Natural killer cell (primary cell): ENCODE measurements around the gene ERF. TPM values are rescaled to one million over a fixed set of nuclear protein-coding genes. Genes with fewer than 3 reads are reported as not detected.
A peak's percentile ranks its signal among the peaks of the same experiment; 100 is the strongest.

Experiments
- ATAC-seq, 3 donors: fragments of 150-1000 bp in 2 of 3; fragments of 200-7000 bp in 1 of 3; cut with Tn5 transposase; 1 replicate in 1 of 3; 2 replicates in 2 of 3; pipeline ENCODE4 v1.10.0; 2021; ENCODE audit warnings: mild to moderate bottlenecking in 2 of 3, moderate library complexity in 2 of 3
- DNase-seq, 2 donors: peaks; one replicate each; pipeline versions ENCODE4 v3.0.0 to v3.0.0-alpha.2; 2013 to 2021; ENCODE audit warnings: mixed read lengths in 1 of 2
- H3K27ac ChIP-seq: one replicate; pipeline ENCODE4 v1.5.1; 2013; ENCODE audit warnings: mild to moderate bottlenecking, low read length
- H3K27me3 ChIP-seq: one replicate; pipeline ENCODE4 v1.6.1; 2013; ENCODE audit warnings: low read length; ENCODE audit not compliant: control insufficient read depth, insufficient read depth
- H3K36me3 ChIP-seq: one replicate; pipeline ENCODE4 v1.6.1; 2013; ENCODE audit warnings: low read length; ENCODE audit not compliant: control insufficient read depth, insufficient read depth
- H3K4me1 ChIP-seq: one replicate; pipeline ENCODE4 v1.6.1; 2013; ENCODE audit warnings: low read length; ENCODE audit not compliant: control insufficient read depth, insufficient read depth
- H3K4me3 ChIP-seq: one replicate; pipeline ENCODE4 v1.5.1; 2013; ENCODE audit warnings: low read length
- H3K9me3 ChIP-seq: one replicate; pipeline ENCODE4 v1.6.1; 2013; ENCODE audit warnings: low read length; ENCODE audit not compliant: control insufficient read depth, insufficient read depth
- H3K27ac Mint-ChIP-seq, 2 donors: one replicate each; pipeline ENCODE4 v1.8.0; 2022; ENCODE audit warnings: mild to moderate bottlenecking in 2 of 2, mixed read lengths in 2 of 2, moderate library complexity in 1 of 2
- H3K27me3 Mint-ChIP-seq, 2 donors: one replicate each; pipeline ENCODE4 v1.8.0; 2022; ENCODE audit warnings: low read depth in 2 of 2, mixed read lengths in 2 of 2
- H3K36me3 Mint-ChIP-seq: one replicate; pipeline ENCODE4 v1.8.0; 2022; ENCODE audit warnings: mixed read lengths
- H3K4me1 Mint-ChIP-seq, 2 donors: one replicate each; pipeline ENCODE4 v1.8.0; 2022; ENCODE audit warnings: mixed read lengths in 2 of 2
- H3K4me3 Mint-ChIP-seq: one replicate; pipeline ENCODE4 v1.8.0; 2022; ENCODE audit warnings: mild to moderate bottlenecking, moderate library complexity, mixed read lengths
- H3K9me3 Mint-ChIP-seq, 2 donors: one replicate each; pipeline ENCODE4 v1.8.0; 2022; ENCODE audit warnings: mixed read lengths in 2 of 2
- WGBS: methylation state at CpG from one replicate; pipeline ENCODE4 v1.1.7; 2013; ENCODE audit warnings: missing lambda C conversion rate; ENCODE audit not compliant: insufficient coverage; 5-methylcytosine and 5-hydroxymethylcytosine counted together
- intact Hi-C: fragments of 100-400 bp; cut with micrococcal nuclease; formaldehyde crosslinking; loops from one replicate; pipeline ENCODE4 v1.14.2; 2022
- total RNA-seq, 4 donors: library from RNA; stranded (reverse); fragments of 120-200 nt in 1 of 4; gene quantifications; one replicate each; pipeline versions ENCODE4 v1.2.3 to v1.2.4, GENCODE V29; 2013 to 2022
- TF ChIP-seq, protein P1 (sequence below): fragments of 200-600 bp; IDR thresholded peaks from one replicate; pipeline ENCODE4 v1.8.0; 2022; ENCODE audit warnings: antibody characterized with exemption

ERF gene
- total RNA-seq, 3 donors from 2014 or later (not counting 1 experiment from before 2014, with no cell fraction given) = 58.3 to 115 (median 75.6) TPM

DNA sequence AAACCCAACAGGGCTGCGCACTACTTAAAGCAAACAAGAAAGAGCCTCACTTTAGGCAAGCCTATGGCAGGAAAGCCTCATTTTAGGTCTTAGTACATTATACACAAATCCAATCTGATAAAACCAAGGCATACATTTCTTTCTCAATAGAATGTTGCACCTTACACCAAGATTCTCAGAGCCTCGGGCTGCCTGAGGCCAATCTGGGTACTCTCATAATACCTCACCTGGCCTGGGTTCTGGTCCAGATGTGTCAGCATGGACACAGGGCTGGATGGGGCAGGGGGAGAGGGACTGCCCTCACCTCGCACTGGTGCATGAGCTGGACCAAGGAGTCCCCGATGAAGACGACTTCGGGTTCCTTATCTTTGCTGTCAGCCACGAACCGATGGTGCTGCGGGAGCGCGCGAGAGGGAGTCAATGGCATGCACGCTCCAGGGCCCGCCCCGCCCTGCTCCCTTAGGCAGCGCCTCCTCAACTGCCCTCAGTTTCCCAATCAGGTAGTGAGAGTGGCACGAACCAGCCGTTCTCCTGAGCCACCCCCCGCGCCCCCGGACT lies 46.8 kb upstream of the ERF start, which contains the start of gene PRR19:
Gene PRR19 (plus strand): TSS at position 487 of the 558 bp plus-strand sequence. CDS start 7,453 bp downstream, outside the sequence.
- ATAC-seq = peak in 1 of 3 donors; percentile 5
- peak within 1 kb of the TSS; percentile 22 for H3K27ac ChIP-seq
- H3K9me3 ChIP-seq = no peaks in the 10 kb centered on the region
- Mint-ChIP-seq H3K4me1 (peaks cover 12 to 20% of the 10 kb centered on the region in 2 donors), H3K27me3 (peaks cover 0 to 3% of the 10 kb centered on the region in 2 donors), H3K4me3 (peak within 1 kb of the TSS; percentile 79), H3K9me3 (no peaks in the 10 kb centered on the region), H3K27ac (peak within 1 kb of the TSS in 1 of 2 donors; percentile 74), H3K36me3 (no peaks in the 10 kb centered on the region)
- H3K27me3 ChIP-seq = no peaks in the 10 kb centered on the region
- WGBS = 8% methylated on average over 21 of the region's 21 CpGs
- DNase-seq = peak in 1 of 2 donors; percentile 49
- no peaks in the 10 kb centered on the region for H3K36me3 ChIP-seq
- H3K4me3 ChIP-seq = peak within 1 kb of the TSS; percentile 64
- intact Hi-C loops = loop anchor here (2.0 kb wide), 1 partner anchor 23 kb away; the partner anchor contains the start of gene MEGF8
- TF ChIP-seq, protein P1, sequence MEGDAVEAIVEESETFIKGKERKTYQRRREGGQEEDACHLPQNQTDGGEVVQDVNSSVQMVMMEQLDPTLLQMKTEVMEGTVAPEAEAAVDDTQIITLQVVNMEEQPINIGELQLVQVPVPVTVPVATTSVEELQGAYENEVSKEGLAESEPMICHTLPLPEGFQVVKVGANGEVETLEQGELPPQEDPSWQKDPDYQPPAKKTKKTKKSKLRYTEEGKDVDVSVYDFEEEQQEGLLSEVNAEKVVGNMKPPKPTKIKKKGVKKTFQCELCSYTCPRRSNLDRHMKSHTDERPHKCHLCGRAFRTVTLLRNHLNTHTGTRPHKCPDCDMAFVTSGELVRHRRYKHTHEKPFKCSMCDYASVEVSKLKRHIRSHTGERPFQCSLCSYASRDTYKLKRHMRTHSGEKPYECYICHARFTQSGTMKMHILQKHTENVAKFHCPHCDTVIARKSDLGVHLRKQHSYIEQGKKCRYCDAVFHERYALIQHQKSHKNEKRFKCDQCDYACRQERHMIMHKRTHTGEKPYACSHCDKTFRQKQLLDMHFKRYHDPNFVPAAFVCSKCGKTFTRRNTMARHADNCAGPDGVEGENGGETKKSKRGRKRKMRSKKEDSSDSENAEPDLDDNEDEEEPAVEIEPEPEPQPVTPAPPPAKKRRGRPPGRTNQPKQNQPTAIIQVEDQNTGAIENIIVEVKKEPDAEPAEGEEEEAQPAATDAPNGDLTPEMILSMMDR = no peak
- peaks cover 17% of the 10 kb centered on the region for H3K4me1 ChIP-seq

DNA sequence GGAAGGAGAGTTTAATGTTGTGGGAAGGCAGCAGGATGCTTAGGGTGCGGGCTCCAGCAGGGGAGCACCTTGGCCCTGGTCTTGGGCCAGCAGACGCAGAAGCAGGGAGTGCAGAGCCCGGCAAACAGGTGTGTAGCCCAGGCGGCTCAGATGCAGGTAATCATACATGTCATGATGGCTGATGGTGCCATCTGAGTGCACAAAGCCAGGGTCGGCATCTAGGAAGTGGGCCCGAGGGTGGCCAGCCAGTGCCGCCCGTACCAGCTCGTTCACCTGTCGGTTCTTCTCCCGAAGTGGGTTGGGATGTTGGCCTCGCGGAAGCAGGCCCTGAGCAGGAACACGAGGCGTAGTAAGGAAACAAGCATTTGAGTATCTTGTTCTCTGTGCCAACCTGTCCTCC lies 42.1 kb upstream of the ERF start:
- DNase-seq (no peak), ATAC-seq (no peak)
- Histone ChIP-seq H3K27ac (no peak overlapping the region), H3K4me1 (peaks cover 6% of the 10 kb centered on the region), H3K4me3 (no peak overlapping the region), H3K9me3 (no peaks in the 10 kb centered on the region), H3K27me3 (no peaks in the 10 kb centered on the region), H3K36me3 (peaks cover 16% of the 10 kb centered on the region)
- H3K4me1 Mint-ChIP-seq = peaks cover 2 to 4% of the 10 kb centered on the region in 2 donors
- no peak overlapping the region for H3K4me3 Mint-ChIP-seq
- WGBS = 97% methylated on average over 13 of the region's 15 CpGs
- no peaks in the 10 kb centered on the region for H3K9me3 Mint-ChIP-seq
- no peak overlapping the region for H3K27ac Mint-ChIP-seq
- TF ChIP-seq, protein P1 = no peak
- intact Hi-C loops = loop anchor here (5.0 kb wide), 1 partner anchor 120 kb away; no protein-coding TSS in a partner anchor
- no peaks in the 10 kb centered on the region for H3K27me3 Mint-ChIP-seq
- no peaks in the 10 kb centered on the region for H3K36me3 Mint-ChIP-seq

DNA sequence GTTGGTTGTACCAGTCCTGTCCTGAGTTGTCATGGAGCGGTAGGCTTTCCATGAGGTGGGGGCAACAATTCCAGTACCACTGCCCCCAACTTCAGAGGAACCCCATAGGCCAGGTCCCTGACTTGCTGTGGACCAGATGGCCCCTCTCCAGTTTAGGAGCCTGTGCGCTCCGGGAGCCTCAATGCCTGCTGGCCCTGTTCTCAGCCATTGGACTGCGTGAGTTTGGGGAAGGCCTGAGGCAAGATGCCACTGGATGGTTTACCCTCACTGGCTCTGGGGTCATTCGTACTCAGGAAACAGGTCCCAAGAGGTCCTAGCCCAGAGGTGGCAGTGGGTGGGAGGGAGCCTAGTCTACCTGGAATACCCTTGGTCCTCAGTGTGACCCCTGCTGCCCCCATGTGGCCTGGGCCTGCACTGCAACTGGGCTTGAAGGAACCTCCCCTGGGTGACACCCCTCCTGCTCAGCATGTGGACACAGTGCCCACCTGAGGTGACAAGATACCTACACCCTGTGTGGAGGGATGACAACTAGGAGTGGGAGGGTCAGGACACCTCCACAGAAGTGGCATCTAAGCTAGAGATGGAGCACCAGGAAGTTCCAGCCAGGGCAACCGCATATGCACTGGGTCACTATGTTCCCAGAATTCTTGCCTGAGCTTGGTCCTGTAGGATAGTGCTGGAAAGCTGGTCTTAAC lies 41.0 kb upstream of the ERF start:
- H3K27ac ChIP-seq = no peak overlapping the region
- Mint-ChIP-seq H3K4me3 (no peak overlapping the region), H3K36me3 (no peaks in the 10 kb centered on the region), H3K27me3 (no peaks in the 10 kb centered on the region), H3K4me1 (peaks cover 0 to 12% of the 10 kb centered on the region in 2 donors), H3K9me3 (no peaks in the 10 kb centered on the region), H3K27ac (no peak overlapping the region)
- H3K27me3 ChIP-seq = no peaks in the 10 kb centered on the region
- TF ChIP-seq, protein P1 = peak; percentile 92
- peak; percentile 90 to 98 (median 90) for ATAC-seq
- intact Hi-C loops = loop anchor here (1.0 to 5.0 kb wide), 3 partner anchors 119 to 188 kb away; no protein-coding TSS in a partner anchor
- peak; percentile 90 to 91 for DNase-seq
- no peak overlapping the region for H3K4me3 ChIP-seq
- no peaks in the 10 kb centered on the region for H3K4me1 ChIP-seq
- H3K9me3 ChIP-seq = no peaks in the 10 kb centered on the region
- peaks cover 26% of the 10 kb centered on the region for H3K36me3 ChIP-seq
- WGBS = 85% methylated on average over 6 of the region's 6 CpGs
